T-helper 2 cell treated with Interferon-gamma antibody and Interleukin-4, amounts not matched to agents 5 μg/mL and 100 μg/mL, for 36 hours (primary cell): ENCODE results near the gene PTBP1.
"Not testable (repeated sequence)": the region's sequence is repeated elsewhere in the genome, so short reads cannot be mapped to it uniquely, and the experiment has no call there.

Source experiments
- DNase-seq: peaks from one replicate; pipeline ENCODE4 v3.0.0; 2021; ENCODE audit warnings: low spot score
- H3K27ac Mint-ChIP-seq: one replicate; pipeline ENCODE4 v1.8.0; 2021; ENCODE audit warnings: mild to moderate bottlenecking, mixed read lengths
- H3K27me3 Mint-ChIP-seq: one replicate; pipeline ENCODE4 v1.8.0; 2021; ENCODE audit warnings: low read depth, mixed read lengths
- H3K36me3 Mint-ChIP-seq: one replicate; pipeline ENCODE4 v1.8.0; 2021; ENCODE audit warnings: low read depth, mixed read lengths
- H3K4me1 Mint-ChIP-seq: one replicate; pipeline ENCODE4 v1.8.0; 2021; ENCODE audit warnings: low read depth, mixed read lengths
- H3K4me3 Mint-ChIP-seq: one replicate; pipeline ENCODE4 v1.8.0; 2022; ENCODE audit warnings: mild to moderate bottlenecking, moderate library complexity, mixed read lengths
- H3K9me3 Mint-ChIP-seq: one replicate; pipeline ENCODE4 v1.8.0; 2021; ENCODE audit warnings: mixed read lengths

The PTBP1 gene

GRCh38 chr19:831407-832369 is 34.4 kb downstream of the PTBP1 start:
- DNase-seq, result no peak
- Mint-ChIP-seq H3K36me3 (no peaks in the 10 kb centered on the region), H3K4me1 (peaks cover 2% of the 10 kb centered on the region), H3K27me3 (peaks cover 5% of the 10 kb centered on the region), H3K9me3 (no peaks in the 10 kb centered on the region), H3K27ac (no peak overlapping the region), H3K4me3 (no peak overlapping the region)

GRCh38 chr19:834216-834615 is 37.0 kb downstream of the PTBP1 start:
- Mint-ChIP-seq H3K27ac (no peak overlapping the region), H3K4me3 (no peak overlapping the region), H3K9me3 (no peaks in the 10 kb centered on the region), H3K36me3 (no peaks in the 10 kb centered on the region), H3K4me1 (peaks cover 2% of the 10 kb centered on the region), H3K27me3 (peaks cover 5% of the 10 kb centered on the region)
- DNase-seq, result no peak

- no peaks in the 10 kb centered on the region for H3K9me3 Mint-ChIP-seq
- no peaks in the 10 kb centered on the region for H3K36me3 Mint-ChIP-seq
- peaks cover 2% of the 10 kb centered on the region for H3K4me1 Mint-ChIP-seq
- peaks cover 5% of the 10 kb centered on the region for H3K27me3 Mint-ChIP-seq
- DNase-seq, result no peak
- no peak overlapping the region for H3K27ac Mint-ChIP-seq
- H3K4me3 Mint-ChIP-seq, result no peak overlapping the region
Measured at GRCh38 chr19:835210-835810, 38.1 kb downstream of the PTBP1 start.

- no peak for DNase-seq
- no peaks in the 10 kb centered on the region for H3K36me3 Mint-ChIP-seq
- H3K9me3 Mint-ChIP-seq, result no peaks in the 10 kb centered on the region
- no peak within 1 kb of the TSS for H3K4me3 Mint-ChIP-seq
- peaks cover 2% of the 10 kb centered on the region for H3K4me1 Mint-ChIP-seq
- H3K27ac Mint-ChIP-seq, result peak within 1 kb of the TSS; percentile 10
- peaks cover 17% of the 10 kb centered on the region for H3K27me3 Mint-ChIP-seq
Measured at GRCh38 chr19:840519-841206, 43.4 kb downstream of the PTBP1 start, which contains the start of gene PRTN3. PRTN3 (plus strand) TSS chr19:840999; CDS start chr19:841009, 10 bp downstream.

GRCh38 chr19:842802-843179 is 45.5 kb downstream of the PTBP1 start:
- peaks cover 16% of the 10 kb centered on the region for H3K27me3 Mint-ChIP-seq
- H3K4me3 Mint-ChIP-seq, result not testable (repeated sequence)

GRCh38 chr19:843180-843835 is 46.1 kb downstream of the PTBP1 start:
- Mint-ChIP-seq H3K36me3 (no peaks in the 10 kb centered on the region), H3K27me3 (peaks cover 16% of the 10 kb centered on the region), H3K4me1 (no peaks in the 10 kb centered on the region), H3K4me3 (no peak overlapping the region), H3K27ac (no peak overlapping the region), H3K9me3 (no peaks in the 10 kb centered on the region)
- DNase-seq, result no peak

More at GRCh38 chr19:842802-843179, 45.5 kb downstream of the PTBP1 start:
- not testable (repeated sequence) for H3K4me1 Mint-ChIP-seq, DNase-seq, H3K36me3 Mint-ChIP-seq, H3K27ac Mint-ChIP-seq, H3K9me3 Mint-ChIP-seq

GRCh38 chr19:843836-844545 is 46.7 kb downstream of the PTBP1 start:
- Mint-ChIP-seq H3K4me1 (no peaks in the 10 kb centered on the region), H3K27me3 (peaks cover 16% of the 10 kb centered on the region), H3K4me3 (no peak overlapping the region), H3K36me3 (no peaks in the 10 kb centered on the region), H3K27ac (no peak overlapping the region), H3K9me3 (no peaks in the 10 kb centered on the region)
- DNase-seq, result no peak

- no peak overlapping the region for H3K27ac Mint-ChIP-seq
- H3K36me3 Mint-ChIP-seq, result no peaks in the 10 kb centered on the region
- DNase-seq, result no peak
- H3K4me3 Mint-ChIP-seq, result no peak overlapping the region
- H3K27me3 Mint-ChIP-seq, result peaks cover 16% of the 10 kb centered on the region
- no peaks in the 10 kb centered on the region for H3K4me1 Mint-ChIP-seq
- H3K9me3 Mint-ChIP-seq, result no peaks in the 10 kb centered on the region
Measured at GRCh38 chr19:844546-844971, 47.3 kb downstream of the PTBP1 start.

- no peak for DNase-seq
- Mint-ChIP-seq H3K9me3 (no peaks in the 10 kb centered on the region), H3K36me3 (no peaks in the 10 kb centered on the region), H3K27me3 (peaks cover 16% of the 10 kb centered on the region), H3K4me1 (no peaks in the 10 kb centered on the region), H3K4me3 (no peak overlapping the region), H3K27ac (no peak overlapping the region)
Measured at GRCh38 chr19:845707-846521, 48.7 kb downstream of the PTBP1 start.

GRCh38 chr19:848386-848921 is 51.2 kb downstream of the PTBP1 start:
- H3K9me3 Mint-ChIP-seq, result no peaks in the 10 kb centered on the region
- no peak overlapping the region for H3K27ac Mint-ChIP-seq
- DNase-seq, result no peak
- H3K4me3 Mint-ChIP-seq, result no peak overlapping the region
- peaks cover 9% of the 10 kb centered on the region for H3K27me3 Mint-ChIP-seq
- no peaks in the 10 kb centered on the region for H3K36me3 Mint-ChIP-seq
- no peaks in the 10 kb centered on the region for H3K4me1 Mint-ChIP-seq

GRCh38 chr19:849195-849594 is 51.9 kb downstream of the PTBP1 start:
- H3K27me3 Mint-ChIP-seq, result peaks cover 12% of the 10 kb centered on the region
- not testable (repeated sequence) for H3K9me3 Mint-ChIP-seq, H3K4me1 Mint-ChIP-seq, H3K27ac Mint-ChIP-seq, H3K4me3 Mint-ChIP-seq, H3K36me3 Mint-ChIP-seq, DNase-seq

GRCh38 chr19:850221-850978 is 53.1 kb downstream of the PTBP1 start:
- no peak overlapping the region for H3K4me3 Mint-ChIP-seq
- no peaks in the 10 kb centered on the region for H3K4me1 Mint-ChIP-seq
- H3K9me3 Mint-ChIP-seq, result no peaks in the 10 kb centered on the region
- H3K36me3 Mint-ChIP-seq, result no peaks in the 10 kb centered on the region
- no peak overlapping the region for H3K27ac Mint-ChIP-seq
- DNase-seq, result no peak
- H3K27me3 Mint-ChIP-seq, result peaks cover 9% of the 10 kb centered on the region
